ENCODE data around the gene PNKD.

DNA sequence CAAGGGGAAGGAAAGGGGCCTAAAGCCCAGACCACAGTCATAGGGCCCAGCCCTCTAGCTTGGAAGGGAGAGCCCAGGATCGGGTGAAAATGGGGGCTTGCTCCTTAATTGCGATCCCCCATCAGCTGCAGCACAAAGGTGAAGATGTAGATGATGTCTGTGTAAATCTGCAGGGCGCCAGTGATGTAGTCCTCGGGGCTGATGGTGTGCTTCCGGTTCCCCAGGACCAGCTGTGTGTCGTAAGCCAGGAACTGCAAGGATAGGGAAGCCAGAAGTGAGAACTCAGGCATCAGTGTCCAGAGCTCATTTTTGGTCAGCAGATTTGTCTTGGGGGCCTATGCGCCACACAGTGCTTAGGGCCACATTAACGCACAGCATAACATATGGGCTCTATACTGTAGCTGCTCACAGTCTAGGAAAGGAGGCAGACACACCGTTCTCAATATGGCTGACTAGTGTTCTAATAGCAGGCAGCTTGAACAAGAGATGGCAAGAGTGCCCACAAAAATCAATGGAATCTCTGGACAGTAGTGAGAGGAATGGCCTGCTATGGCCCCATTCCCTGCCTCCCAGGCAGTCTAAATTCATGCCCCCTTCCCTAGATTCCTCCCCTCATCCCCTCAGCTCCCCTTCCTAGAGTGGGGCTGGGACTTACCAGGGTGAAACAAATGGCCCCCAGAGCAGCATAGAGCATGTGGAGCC lies 5.2 kb downstream of the PNKD start:
- TF ChIP-seq, protein P1, sequence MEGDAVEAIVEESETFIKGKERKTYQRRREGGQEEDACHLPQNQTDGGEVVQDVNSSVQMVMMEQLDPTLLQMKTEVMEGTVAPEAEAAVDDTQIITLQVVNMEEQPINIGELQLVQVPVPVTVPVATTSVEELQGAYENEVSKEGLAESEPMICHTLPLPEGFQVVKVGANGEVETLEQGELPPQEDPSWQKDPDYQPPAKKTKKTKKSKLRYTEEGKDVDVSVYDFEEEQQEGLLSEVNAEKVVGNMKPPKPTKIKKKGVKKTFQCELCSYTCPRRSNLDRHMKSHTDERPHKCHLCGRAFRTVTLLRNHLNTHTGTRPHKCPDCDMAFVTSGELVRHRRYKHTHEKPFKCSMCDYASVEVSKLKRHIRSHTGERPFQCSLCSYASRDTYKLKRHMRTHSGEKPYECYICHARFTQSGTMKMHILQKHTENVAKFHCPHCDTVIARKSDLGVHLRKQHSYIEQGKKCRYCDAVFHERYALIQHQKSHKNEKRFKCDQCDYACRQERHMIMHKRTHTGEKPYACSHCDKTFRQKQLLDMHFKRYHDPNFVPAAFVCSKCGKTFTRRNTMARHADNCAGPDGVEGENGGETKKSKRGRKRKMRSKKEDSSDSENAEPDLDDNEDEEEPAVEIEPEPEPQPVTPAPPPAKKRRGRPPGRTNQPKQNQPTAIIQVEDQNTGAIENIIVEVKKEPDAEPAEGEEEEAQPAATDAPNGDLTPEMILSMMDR (IDR thresholded peaks at IDR 0.05 in 2 of 3, conservative IDR thresholded peaks at IDR 0.05 in 1 of 3; ENCODE audit: control insufficient read depth in 2 of 3, extremely low read depth in 1 of 3, insufficient read depth in 1 of 3, low read depth in 3 of 3, low read length in 3 of 3): no peak
- no peak for TF ChIP-seq NFYA (IDR thresholded peaks at IDR 0.05; ENCODE audit: borderline replicate concordance, low read depth, low read length)
- TF ChIP-seq, protein P2, sequence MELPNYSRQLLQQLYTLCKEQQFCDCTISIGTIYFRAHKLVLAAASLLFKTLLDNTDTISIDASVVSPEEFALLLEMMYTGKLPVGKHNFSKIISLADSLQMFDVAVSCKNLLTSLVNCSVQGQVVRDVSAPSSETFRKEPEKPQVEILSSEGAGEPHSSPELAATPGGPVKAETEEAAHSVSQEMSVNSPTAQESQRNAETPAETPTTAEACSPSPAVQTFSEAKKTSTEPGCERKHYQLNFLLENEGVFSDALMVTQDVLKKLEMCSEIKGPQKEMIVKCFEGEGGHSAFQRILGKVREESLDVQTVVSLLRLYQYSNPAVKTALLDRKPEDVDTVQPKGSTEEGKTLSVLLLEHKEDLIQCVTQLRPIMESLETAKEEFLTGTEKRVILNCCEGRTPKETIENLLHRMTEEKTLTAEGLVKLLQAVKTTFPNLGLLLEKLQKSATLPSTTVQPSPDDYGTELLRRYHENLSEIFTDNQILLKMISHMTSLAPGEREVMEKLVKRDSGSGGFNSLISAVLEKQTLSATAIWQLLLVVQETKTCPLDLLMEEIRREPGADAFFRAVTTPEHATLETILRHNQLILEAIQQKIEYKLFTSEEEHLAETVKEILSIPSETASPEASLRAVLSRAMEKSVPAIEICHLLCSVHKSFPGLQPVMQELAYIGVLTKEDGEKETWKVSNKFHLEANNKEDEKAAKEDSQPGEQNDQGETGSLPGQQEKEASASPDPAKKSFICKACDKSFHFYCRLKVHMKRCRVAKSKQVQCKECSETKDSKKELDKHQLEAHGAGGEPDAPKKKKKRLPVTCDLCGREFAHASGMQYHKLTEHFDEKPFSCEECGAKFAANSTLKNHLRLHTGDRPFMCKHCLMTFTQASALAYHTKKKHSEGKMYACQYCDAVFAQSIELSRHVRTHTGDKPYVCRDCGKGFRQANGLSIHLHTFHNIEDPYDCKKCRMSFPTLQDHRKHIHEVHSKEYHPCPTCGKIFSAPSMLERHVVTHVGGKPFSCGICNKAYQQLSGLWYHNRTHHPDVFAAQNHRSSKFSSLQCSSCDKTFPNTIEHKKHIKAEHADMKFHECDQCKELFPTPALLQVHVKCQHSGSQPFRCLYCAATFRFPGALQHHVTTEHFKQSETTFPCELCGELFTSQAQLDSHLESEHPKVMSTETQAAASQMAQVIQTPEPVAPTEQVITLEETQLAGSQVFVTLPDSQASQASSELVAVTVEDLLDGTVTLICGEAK (IDR thresholded peaks at IDR 0.05; ENCODE audit: borderline replicate concordance): no peak
- no peak for TF ChIP-seq POLR2A (IDR thresholded peaks at IDR 0.05; ENCODE audit: low read depth, low read length)
- no peak for TF ChIP-seq EZH2 (IDR thresholded peaks at IDR 0.05; ENCODE audit: borderline replicate concordance, control insufficient read depth, low read depth, low read length)
- no peak for TF ChIP-seq SMAD1 (IDR thresholded peaks at IDR 0.05; ENCODE audit: low read depth, partially characterized antibody)
- no peak for TF ChIP-seq RAD21 (IDR thresholded peaks at IDR 0.05; ENCODE audit: insufficient read depth, low read depth, low read length)
- no peak for TF ChIP-seq HDAC6 (IDR thresholded peaks at IDR 0.05; ENCODE audit: unreplicated experiment)
- no peak for TF ChIP-seq KDM1A (IDR thresholded peaks at IDR 0.05; ENCODE audit: borderline replicate concordance)
- TF ChIP-seq POLR2AphosphoS5 (IDR thresholded peaks at IDR 0.05; ENCODE audit: low read length): no peak
- no peak for TF ChIP-seq SMC3 (IDR thresholded peaks at IDR 0.05; ENCODE audit: borderline replicate concordance, low read length)
